GM19438 (cell line): ENCODE results near the gene EGFR.
"Not testable (repeated sequence)": the region's sequence is repeated elsewhere in the genome, so short reads cannot be mapped to it uniquely, and the experiment has no call there.

Experiments used
- ATAC-seq: cut with Tn5 transposase; IDR thresholded peaks from one replicate; pipeline ENCODE4 v1.9.1; 2021; ENCODE audit warnings: low read depth; ENCODE audit not compliant: unreplicated experiment

The EGFR gene

GRCh38 chr7:55158541-55159382, 139.9 kb downstream of the EGFR start:
- ATAC-seq, result no peak

GRCh38 chr7:55160539-55160938, 141.7 kb downstream of the EGFR start:
- ATAC-seq, result no peak

- no peak for ATAC-seq
Observed at GRCh38 chr7:55161154-55161687, 142.4 kb downstream of the EGFR start.

- no peak for ATAC-seq
Observed at GRCh38 chr7:55162476-55162875, 143.7 kb downstream of the EGFR start.

- ATAC-seq, result no peak
Observed at GRCh38 chr7:55163733-55164132, 144.9 kb downstream of the EGFR start.

- ATAC-seq, result no peak
Observed at GRCh38 chr7:55164527-55164926, 145.7 kb downstream of the EGFR start.

GRCh38 chr7:55165176-55165861, 146.5 kb downstream of the EGFR start:
- no peak for ATAC-seq

GRCh38 chr7:55167296-55167695, 148.5 kb downstream of the EGFR start:
- ATAC-seq, result not testable (repeated sequence)

- ATAC-seq, result no peak
Observed at GRCh38 chr7:55170335-55171069, 151.7 kb downstream of the EGFR start.

- ATAC-seq, result no peak
Observed at GRCh38 chr7:55171157-55171556, 152.3 kb downstream of the EGFR start.

- ATAC-seq, result no peak
Observed at GRCh38 chr7:55172161-55172560, 153.3 kb downstream of the EGFR start.

- ATAC-seq, result no peak
Observed at GRCh38 chr7:55172881-55173609, 154.2 kb downstream of the EGFR start.

GRCh38 chr7:55173671-55174070, 154.9 kb downstream of the EGFR start:
- no peak for ATAC-seq

GRCh38 chr7:55174456-55174855, 155.6 kb downstream of the EGFR start:
- no peak for ATAC-seq

- ATAC-seq, result no peak
Observed at GRCh38 chr7:55174856-55175255, 156.0 kb downstream of the EGFR start.

GRCh38 chr7:55177068-55177530, 158.3 kb downstream of the EGFR start:
- ATAC-seq, result no peak

GRCh38 chr7:55177589-55178261, 158.9 kb downstream of the EGFR start:
- ATAC-seq, result no peak

GRCh38 chr7:55178292-55178862, 159.6 kb downstream of the EGFR start:
- no peak for ATAC-seq
